GM06990 (cell line): ENCODE measurements around the gene CD81.
"Not testable (repeated sequence)": the region's sequence is repeated elsewhere in the genome, so short reads cannot be mapped to it uniquely, and the experiment has no call there.

Experiments used
- DNase-seq: peaks from one replicate; pipeline ENCODE4 v3.0.0-alpha.2; 2011; ENCODE audit not compliant: insufficient read length; ENCODE audit errors: extremely low read depth
- H3K27me3 ChIP-seq: replicated peaks from 2 replicates; pipeline ENCODE4 v1.6.0; 2011; ENCODE audit warnings: low read length; ENCODE audit not compliant: control insufficient read depth, insufficient read depth
- H3K36me3 ChIP-seq: 2 replicates; pipeline ENCODE4 v1.5.1; 2011; ENCODE audit warnings: low read length; ENCODE audit not compliant: control insufficient read depth, insufficient read depth
- H3K4me3 ChIP-seq: replicated peaks from 2 replicates; pipeline ENCODE4 v1.5.1; 2011; ENCODE audit warnings: low read depth, mild to moderate bottlenecking, control low read depth, low read length
- TF ChIP-seq, protein P1 (sequence below): IDR thresholded peaks from 2 replicates; pipeline ENCODE4 v1.5.1; 2011; ENCODE audit warnings: low read length, control low read depth, mild to moderate bottlenecking, inconsistent platforms; ENCODE audit not compliant: insufficient read depth, poor library complexity, severe bottlenecking

The CD81 gene

DNA sequence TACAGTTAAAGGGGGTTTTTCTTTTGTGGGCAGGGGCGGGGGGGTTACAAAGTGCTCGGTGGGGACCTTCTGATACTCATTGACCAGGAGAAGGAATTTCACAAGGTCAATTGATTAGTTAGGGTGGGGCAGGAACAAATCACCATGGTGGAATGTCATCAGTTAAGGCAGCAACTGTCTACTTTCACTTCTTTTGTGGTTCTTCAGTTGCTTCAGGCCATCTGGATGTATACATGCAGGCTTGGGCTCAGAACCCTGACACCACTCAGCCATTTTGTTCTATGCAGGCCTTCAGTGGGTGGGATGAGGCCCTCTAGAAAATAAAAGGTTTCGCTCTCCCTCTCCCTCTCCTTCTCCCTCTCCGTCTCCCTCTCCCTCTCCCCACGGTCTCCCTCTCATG is 45.7 kb upstream of the CD81 start:
- no peaks in the 10 kb centered on the region; the same call in 1 of the 2 replicates for H3K27me3 ChIP-seq
- TF ChIP-seq, protein P1, sequence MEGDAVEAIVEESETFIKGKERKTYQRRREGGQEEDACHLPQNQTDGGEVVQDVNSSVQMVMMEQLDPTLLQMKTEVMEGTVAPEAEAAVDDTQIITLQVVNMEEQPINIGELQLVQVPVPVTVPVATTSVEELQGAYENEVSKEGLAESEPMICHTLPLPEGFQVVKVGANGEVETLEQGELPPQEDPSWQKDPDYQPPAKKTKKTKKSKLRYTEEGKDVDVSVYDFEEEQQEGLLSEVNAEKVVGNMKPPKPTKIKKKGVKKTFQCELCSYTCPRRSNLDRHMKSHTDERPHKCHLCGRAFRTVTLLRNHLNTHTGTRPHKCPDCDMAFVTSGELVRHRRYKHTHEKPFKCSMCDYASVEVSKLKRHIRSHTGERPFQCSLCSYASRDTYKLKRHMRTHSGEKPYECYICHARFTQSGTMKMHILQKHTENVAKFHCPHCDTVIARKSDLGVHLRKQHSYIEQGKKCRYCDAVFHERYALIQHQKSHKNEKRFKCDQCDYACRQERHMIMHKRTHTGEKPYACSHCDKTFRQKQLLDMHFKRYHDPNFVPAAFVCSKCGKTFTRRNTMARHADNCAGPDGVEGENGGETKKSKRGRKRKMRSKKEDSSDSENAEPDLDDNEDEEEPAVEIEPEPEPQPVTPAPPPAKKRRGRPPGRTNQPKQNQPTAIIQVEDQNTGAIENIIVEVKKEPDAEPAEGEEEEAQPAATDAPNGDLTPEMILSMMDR = no peak
- no peak for DNase-seq
- no peaks in the 10 kb centered on the region for H3K36me3 ChIP-seq
- no peak overlapping the region for H3K4me3 ChIP-seq

GRCh38 chr11:2332569-2332968 is 44.5 kb upstream of the CD81 start:
- not testable (repeated sequence) for DNase-seq, H3K36me3 ChIP-seq, H3K27me3 ChIP-seq, H3K4me3 ChIP-seq

DNA sequence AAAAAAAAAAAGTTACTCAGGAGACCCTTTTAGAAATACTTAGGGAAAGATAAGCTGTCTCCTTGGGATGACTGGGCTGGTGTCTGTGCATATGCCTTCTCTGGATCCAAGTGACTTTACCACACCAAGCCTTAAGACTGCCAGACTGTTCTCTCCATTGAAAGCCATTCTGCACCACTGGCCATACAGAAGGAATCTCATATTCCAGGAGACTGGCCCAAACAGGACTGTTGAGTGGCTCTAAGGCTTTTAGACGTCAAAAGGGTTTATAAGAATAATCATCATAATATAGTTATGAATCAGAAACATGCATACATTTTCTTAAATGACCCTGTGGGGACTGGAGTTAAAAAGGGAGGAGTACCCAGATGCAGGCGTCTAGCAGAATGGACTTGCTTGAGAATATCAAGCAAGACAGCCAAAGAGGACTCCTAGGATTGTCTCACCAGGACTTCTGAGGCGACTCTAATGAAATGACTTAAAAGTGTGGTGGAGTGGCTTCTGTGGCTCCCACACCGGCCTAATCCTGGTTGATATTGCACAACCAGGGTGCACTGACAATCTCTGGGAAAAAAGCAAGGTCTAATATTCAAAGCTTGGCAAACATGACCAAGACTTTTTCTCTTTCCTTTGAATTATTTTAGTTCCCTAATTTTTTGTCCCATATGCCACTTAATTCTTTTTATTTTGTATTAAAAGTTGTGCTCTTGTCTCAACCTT is 43.5 kb upstream of the CD81 start:
- not testable (repeated sequence) for H3K27me3 ChIP-seq, H3K4me3 ChIP-seq

GRCh38 chr11:2335286-2335685 is 41.8 kb upstream of the CD81 start:
- not testable (repeated sequence) for H3K4me3 ChIP-seq, H3K36me3 ChIP-seq, H3K27me3 ChIP-seq, DNase-seq

More for the DNA sequence above, 43.5 kb upstream of the CD81 start:
- not testable (repeated sequence) for H3K36me3 ChIP-seq, DNase-seq

DNA sequence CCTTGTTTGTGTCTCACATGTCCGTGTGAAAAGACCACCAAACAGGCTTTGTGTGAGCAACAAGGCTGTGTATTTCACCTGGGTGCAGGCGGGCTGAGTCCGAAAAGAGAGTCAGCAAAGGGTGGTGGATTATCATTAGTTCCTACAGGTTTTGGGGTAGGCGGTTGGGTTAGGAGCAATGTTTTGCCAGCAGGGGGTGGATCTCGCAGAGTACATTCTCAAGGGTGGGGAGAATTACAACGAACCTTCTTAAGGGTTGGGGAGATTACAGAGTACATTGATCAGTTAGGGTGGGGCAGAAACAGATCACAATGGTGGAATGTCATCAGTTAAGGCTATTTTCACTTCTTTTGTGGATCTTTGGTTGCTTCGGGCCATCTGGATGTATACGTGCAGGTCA is 38.4 kb upstream of the CD81 start:
- H3K27me3 ChIP-seq, H3K36me3 ChIP-seq, H3K4me3 ChIP-seq, DNase-seq: not testable (repeated sequence)

DNA sequence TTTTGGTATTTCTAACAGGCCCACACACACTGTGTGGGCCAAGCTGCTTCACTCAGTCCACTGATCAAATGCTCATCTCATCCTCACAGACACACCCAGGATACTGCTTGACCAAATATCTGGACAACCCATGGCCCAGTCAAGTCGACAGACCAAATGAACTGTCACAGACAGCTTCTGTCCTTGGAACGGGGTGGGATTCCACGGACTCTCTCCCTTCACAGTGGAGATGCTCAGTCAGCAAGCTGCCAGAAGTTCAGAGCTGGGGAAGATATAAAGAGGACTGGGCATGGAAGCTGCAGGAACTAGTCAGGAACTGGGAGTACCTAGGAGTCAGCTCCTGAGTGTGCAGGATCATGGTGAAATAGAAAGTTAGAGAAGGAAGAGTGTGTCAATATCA is 34.6 kb upstream of the CD81 start:
- Histone ChIP-seq H3K27me3 (no peaks in the 10 kb centered on the region), H3K4me3 (no peak overlapping the region), H3K36me3 (no peaks in the 10 kb centered on the region)
- no peak for DNase-seq
- TF ChIP-seq, protein P1 = no peak

- DNase-seq = no peak
- H3K4me3 ChIP-seq = no peak overlapping the region
- TF ChIP-seq, protein P1 = no peak
- no peaks in the 10 kb centered on the region for H3K36me3 ChIP-seq
- no peaks in the 10 kb centered on the region for H3K27me3 ChIP-seq
These were observed 34.1 kb upstream of the CD81 start for GRCh38 chr11:2342981-2343380.

DNA sequence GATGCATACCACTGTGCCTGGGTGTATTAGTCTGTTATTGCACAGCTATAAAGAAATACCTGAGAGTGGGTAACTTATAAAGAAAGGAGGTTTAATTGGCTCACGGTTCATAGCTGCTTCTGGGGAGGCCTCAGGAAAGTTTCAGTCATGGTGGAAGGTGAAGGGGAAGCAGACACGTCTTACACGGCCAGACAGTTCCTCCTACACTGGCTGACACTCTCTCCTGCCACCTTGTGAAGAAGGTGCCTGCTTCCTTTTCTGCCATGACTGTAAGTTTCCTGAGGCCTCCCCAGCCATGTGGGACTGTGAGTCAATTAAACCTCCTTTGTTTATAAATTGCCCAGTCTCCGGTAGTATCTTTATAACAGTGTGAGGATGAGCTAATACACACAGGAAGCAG is 33.6 kb upstream of the CD81 start:
- H3K27me3 ChIP-seq = no peaks in the 10 kb centered on the region
- H3K36me3 ChIP-seq = no peaks in the 10 kb centered on the region
- H3K4me3 ChIP-seq = no peak overlapping the region
- TF ChIP-seq, protein P1 = no peak
- no peak for DNase-seq
